Measurements from ENCODE around the gene CDH13. TPM values are rescaled to one million over a fixed set of nuclear protein-coding genes. Genes with fewer than 3 reads are reported as not detected.

Gene CDH13
- total and polyA plus RNA-seq, 10 of the 15 experiments (the other 5 are each of a cell fraction or from before 2014, with no cell fraction given), result under 0.01 to 0.05 TPM; not detected in 8

- TF ChIP-seq BHLHE40 (IDR thresholded peaks at IDR 0.05; ENCODE audit: borderline replicate concordance in 1 of 2, low read depth in 2 of 2, low read length in 1 of 2) (no peak), YY1 (IDR thresholded peaks at IDR 0.05; ENCODE audit: low read depth, low read length) (no peak), TARDBP (IDR thresholded peaks at IDR 0.05; ENCODE audit: borderline replicate concordance) (no peak), NKRF (conservative IDR thresholded peaks at IDR 0.05) (no peak), SMAD5 (IDR thresholded peaks at IDR 0.05; ENCODE audit: low read depth) (no peak), RBBP5 (conservative IDR thresholded peaks at IDR 0.05) (no peak)
Observed at GRCh38 chr16:82736224-82736623, 109.5 kb downstream of the CDH13 start (continued).

- no TSS peak for BruUV-seq (replicated peaks)
- no peaks in the 10 kb centered on the region; the same call in 2 of the 3 replicates for H3K9me3 ChIP-seq (replicated peaks; ENCODE audit: control insufficient read depth, insufficient read depth, low read length)
- DNase-seq (ENCODE audit: low read depth, low spot score) (no peak), ATAC-seq (no peak), FAIRE-seq (no peak)
- in situ Hi-C loops (cut with MboI) (no loop called here), intact Hi-C loops (cut with micrococcal nuclease; ENCODE audit: unreplicated experiment) (loop anchor here (5.0 kb wide), 1 partner anchor 86 kb away; no protein-coding TSS in a partner anchor)
- no peak overlapping the region for H3K4me2 ChIP-seq (ENCODE audit: control insufficient read depth, insufficient read depth)
- 17% methylated on average over 3 of the region's 3 CpGs for WGBS (ENCODE audit: insufficient coverage, insufficient replicate concordance, low lambda C conversion rate, missing lambda C conversion rate)
- ChIA-PET RAD21 (ENCODE audit: unreplicated experiment) (no interaction called here), SMC1A (ENCODE audit: uncharacterized antibody, unreplicated experiment) (no interaction called here), POLR2A (no interaction called here), CTCF (no interaction called here)
- H2AFZ ChIP-seq (ENCODE audit: control insufficient read depth, low read depth, low read length), result no peak overlapping the region
- TF ChIP-seq ZNF384 (IDR thresholded peaks at IDR 0.05; ENCODE audit: borderline replicate concordance, low read depth, low read length) (no peak), SMC3 (IDR thresholded peaks at IDR 0.05; ENCODE audit: borderline replicate concordance, low read length) (peak; percentile 27; the same call in 1 of the 2 replicates), RAD21 (IDR thresholded peaks at IDR 0.05; ENCODE audit: insufficient read depth, low read depth, low read length) (peak; percentile 63; the same call in 1 of the 2 replicates), WRNIP1 (IDR thresholded peaks at IDR 0.05; ENCODE audit: borderline replicate concordance, low read depth, low read length) (no peak), MTA3 (IDR thresholded peaks at IDR 0.05; ENCODE audit: borderline replicate concordance, low read length) (no peak), CTCF (IDR thresholded peaks at IDR 0.05 in 2 of 3, conservative IDR thresholded peaks at IDR 0.05 in 1 of 3; ENCODE audit: control insufficient read depth in 2 of 3, extremely low read depth in 1 of 3, insufficient read depth in 1 of 3, low read depth in 3 of 3, low read length in 3 of 3) (peak; percentile 24 to 36 (median 28); a peak in 4 of 6 replicates)
- H3K27ac ChIP-seq (ENCODE audit: control insufficient read depth, insufficient read depth), result no peak overlapping the region
- H3K9ac ChIP-seq (ENCODE audit: control insufficient read depth, insufficient read depth, low read length), result no peak overlapping the region
- 0 out of 2 replicates have a peak, but pooled peaks cover 2% of the 10 kb centered on the region for H3K4me1 ChIP-seq (ENCODE audit: control insufficient read depth, insufficient read depth, low read length)
- no peak overlapping the region for H3K4me3 ChIP-seq
- H4K20me1 ChIP-seq (ENCODE audit: control insufficient read depth, insufficient read depth), result no peaks in the 10 kb centered on the region; the same call in 1 of the 2 replicates
- H3K36me3 ChIP-seq (ENCODE audit: control insufficient read depth in 2 of 2, insufficient read depth in 2 of 2, low read length in 1 of 2), result no peaks in the 10 kb centered on the region
- H3K27me3 ChIP-seq (replicated peaks in 1 of 2; ENCODE audit: control insufficient read depth in 2 of 2, insufficient read depth in 2 of 2, low read length in 1 of 2), result no peaks in the 10 kb centered on the region
- no peaks in the 10 kb centered on the region for H3K79me2 ChIP-seq (ENCODE audit: control insufficient read depth, insufficient read depth, low read length)
Observed at GRCh38 chr16:82738699-82739098, 111.9 kb downstream of the CDH13 start.
